Rectal smooth muscle tissue (tissue), 1 donor: ENCODE data around the gene TMPRSS6.
"Not testable (repeated sequence)": the region's sequence is repeated elsewhere in the genome, so short reads cannot be mapped to it uniquely, and the experiment has no call there.

Experiments used
- H3K27ac ChIP-seq: one replicate; pipeline ENCODE4 v1.7.0; 2013; ENCODE audit warnings: low read depth, low read length, inconsistent platforms
- H3K27me3 ChIP-seq: one replicate; pipeline ENCODE4 v1.7.0; 2013; ENCODE audit warnings: low read length; ENCODE audit not compliant: control insufficient read depth, insufficient read depth
- H3K36me3 ChIP-seq: one replicate; pipeline ENCODE4 v1.7.0; 2013; ENCODE audit warnings: low read length; ENCODE audit not compliant: control insufficient read depth, insufficient read depth
- H3K4me1 ChIP-seq: one replicate; pipeline ENCODE4 v1.7.0; 2013; ENCODE audit warnings: low read length; ENCODE audit not compliant: control insufficient read depth, insufficient read depth
- H3K4me3 ChIP-seq: one replicate; pipeline ENCODE4 v1.7.0; 2013; ENCODE audit warnings: low read length
- H3K9ac ChIP-seq: one replicate; pipeline ENCODE4 v1.7.0; 2013; ENCODE audit warnings: low read length

TMPRSS6 gene

DNA sequence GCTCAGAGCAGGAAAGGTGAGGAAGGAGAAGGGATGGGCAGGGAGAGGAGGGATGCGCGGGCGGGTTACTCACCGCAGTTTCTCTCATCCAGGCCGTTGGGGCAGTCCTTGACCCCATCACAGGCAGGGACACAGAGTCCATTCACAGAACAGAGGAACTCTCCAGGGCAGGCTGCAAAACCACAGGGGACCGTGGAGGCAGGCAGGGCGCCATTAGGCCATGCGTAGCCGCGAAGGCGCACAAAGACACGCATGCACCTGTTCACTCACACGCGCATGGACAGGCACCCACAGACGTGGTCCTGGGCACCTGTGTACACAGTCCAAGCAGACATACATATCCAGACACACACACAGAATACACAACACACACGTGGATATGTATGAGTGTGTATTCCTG, 35.0 kb downstream of the TMPRSS6 start:
- Histone ChIP-seq H3K4me1 (no peaks in the 10 kb centered on the region), H3K27me3 (peaks cover 6% of the 10 kb centered on the region), H3K9ac (no peak overlapping the region), H3K4me3 (no peak overlapping the region), H3K27ac (no peak overlapping the region), H3K36me3 (no peaks in the 10 kb centered on the region)

DNA sequence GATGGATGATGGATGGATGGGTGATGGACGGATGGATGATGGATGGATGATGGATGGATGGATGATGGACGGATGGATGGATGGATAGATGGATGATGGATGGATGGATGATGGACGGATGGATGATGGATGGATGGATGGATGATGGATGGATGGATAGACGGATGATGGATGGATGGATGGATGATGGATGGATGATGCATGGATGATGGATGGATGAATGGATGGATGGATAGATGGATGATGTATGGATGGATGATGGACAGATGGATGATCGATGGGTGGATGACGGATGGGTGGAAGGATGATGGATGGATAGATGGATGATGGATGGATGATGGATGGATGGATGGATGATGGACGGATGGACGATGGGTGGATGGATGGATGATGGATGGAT, 36.8 kb downstream of the TMPRSS6 start:
- Histone ChIP-seq H3K27me3 (peaks cover 12% of the 10 kb centered on the region), H3K36me3 (no peaks in the 10 kb centered on the region), H3K9ac (no peak overlapping the region), H3K27ac (no peak overlapping the region), H3K4me3 (no peak overlapping the region), H3K4me1 (no peaks in the 10 kb centered on the region)

DNA sequence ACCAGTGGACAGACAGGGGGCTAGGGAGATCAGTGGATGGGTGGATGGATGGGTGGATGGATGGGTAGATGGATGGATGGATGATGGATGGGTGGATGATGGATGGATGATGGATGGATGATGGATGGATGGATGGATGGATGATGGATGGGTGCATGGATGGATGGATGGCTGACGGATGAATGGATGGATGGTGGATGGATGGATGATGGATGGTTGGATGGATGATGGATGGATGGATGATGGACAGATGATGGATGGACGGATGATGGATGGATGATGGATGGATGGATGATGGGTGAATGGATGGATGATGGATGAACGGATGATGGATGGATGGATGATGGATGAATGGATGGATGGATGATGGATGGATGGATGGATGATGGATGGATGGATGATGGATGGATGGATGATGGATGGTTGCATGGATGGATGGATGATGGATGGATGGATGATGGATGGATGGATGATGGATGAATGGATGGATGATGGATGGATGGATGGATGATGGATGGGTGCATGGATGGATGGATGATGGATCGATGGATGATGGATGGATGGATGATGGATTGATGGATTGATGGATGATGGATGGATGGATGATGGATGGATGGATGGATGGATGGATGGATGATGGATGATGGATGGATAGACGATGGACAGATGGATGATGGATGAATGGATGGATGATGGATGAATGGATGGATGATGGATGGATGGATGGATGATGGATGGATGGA, 37.5 kb downstream of the TMPRSS6 start:
- peaks cover 13% of the 10 kb centered on the region for H3K27me3 ChIP-seq
- not testable (repeated sequence) for H3K4me1 ChIP-seq, H3K9ac ChIP-seq, H3K36me3 ChIP-seq, H3K4me3 ChIP-seq, H3K27ac ChIP-seq

DNA sequence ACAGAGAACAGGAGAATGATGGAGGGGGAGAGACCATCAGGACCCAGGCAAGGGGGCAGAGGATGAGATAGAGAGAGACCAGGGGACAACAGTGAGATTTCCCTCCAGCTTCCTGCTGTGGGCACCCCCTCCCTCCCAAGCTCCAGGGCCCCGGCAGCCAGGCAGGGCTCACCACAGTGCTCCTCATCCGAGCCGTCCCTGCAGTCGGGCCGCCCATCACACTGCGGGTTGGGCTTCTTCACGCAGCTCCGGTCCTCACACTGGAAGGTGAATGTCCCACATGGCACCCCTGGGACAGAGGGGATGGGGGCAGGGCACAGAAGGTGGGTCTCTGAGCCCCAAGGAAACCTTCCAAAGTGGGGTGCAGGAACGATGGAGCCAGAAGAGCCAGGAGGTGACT, 38.8 kb downstream of the TMPRSS6 start:
- Histone ChIP-seq H3K9ac (no peak overlapping the region), H3K4me1 (no peaks in the 10 kb centered on the region), H3K27ac (no peak overlapping the region), H3K36me3 (no peaks in the 10 kb centered on the region), H3K4me3 (no peak overlapping the region), H3K27me3 (peaks cover 13% of the 10 kb centered on the region)

DNA sequence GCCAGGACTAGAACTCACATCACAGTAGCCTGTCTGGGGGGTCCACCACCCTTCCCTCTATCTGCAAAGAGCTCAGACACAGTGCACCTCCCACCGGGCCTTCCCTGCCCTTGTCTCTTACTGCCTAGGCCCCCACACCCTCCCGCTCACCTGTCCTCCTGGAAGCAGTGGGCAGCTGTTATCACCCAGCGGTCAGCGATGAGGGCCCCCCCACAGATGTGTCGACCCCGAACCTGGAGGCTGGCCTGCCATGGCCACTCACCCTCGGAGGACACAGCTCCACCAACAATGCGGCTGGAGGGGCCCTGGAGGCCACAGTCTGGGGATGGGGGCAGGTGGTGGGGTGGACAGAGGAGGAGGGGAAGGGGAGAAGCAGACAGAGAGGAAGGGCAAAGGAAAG, 39.2 kb downstream of the TMPRSS6 start:
- peaks cover 13% of the 10 kb centered on the region for H3K27me3 ChIP-seq
- H3K9ac ChIP-seq = no peak overlapping the region
- H3K36me3 ChIP-seq = no peaks in the 10 kb centered on the region
- H3K4me3 ChIP-seq = no peak overlapping the region
- H3K4me1 ChIP-seq = no peaks in the 10 kb centered on the region
- H3K27ac ChIP-seq = no peak overlapping the region

DNA sequence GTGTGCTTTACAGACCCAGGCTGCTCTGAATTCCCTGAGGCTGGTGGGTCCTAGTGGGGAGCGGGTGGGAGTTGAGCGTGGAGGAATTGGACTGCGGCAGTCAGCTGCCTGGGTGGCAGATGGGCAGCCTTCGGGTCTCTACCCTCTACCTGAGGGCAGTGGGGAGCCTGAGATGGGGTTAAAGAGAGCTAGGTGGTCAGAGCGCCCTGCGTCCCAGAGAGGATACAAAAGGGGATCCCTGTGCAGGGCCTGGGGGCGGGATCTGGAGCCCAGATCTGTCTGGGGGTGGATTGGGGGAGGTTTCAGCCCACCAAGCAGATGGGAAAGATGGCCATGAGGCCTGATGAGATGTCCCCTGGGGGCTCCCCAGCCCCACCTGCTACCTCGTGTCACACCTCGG, 39.8 kb downstream of the TMPRSS6 start:
- Histone ChIP-seq H3K9ac (no peak overlapping the region), H3K27me3 (peaks cover 13% of the 10 kb centered on the region), H3K36me3 (no peaks in the 10 kb centered on the region), H3K27ac (no peak overlapping the region), H3K4me3 (no peak overlapping the region), H3K4me1 (no peaks in the 10 kb centered on the region)

DNA sequence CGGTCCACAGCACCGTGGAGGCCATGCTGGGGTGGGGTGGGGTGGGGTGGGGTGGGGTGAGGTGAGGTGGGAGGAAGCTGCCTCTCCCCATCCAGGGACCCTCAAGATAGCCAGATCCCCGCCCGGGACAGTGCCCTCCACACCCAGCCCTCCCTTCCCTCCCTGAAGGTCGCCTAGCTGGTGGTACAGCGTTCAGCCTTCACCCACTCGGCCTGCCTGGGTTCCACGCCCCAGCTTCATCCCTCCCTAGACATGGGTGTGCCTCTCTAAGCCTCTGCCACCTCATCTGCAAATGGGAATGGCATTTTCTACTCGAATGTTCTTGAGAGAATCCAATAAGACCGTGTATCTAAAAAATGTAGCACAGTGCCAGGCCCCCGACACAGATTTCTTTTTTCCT, 40.2 kb downstream of the TMPRSS6 start:
- Histone ChIP-seq H3K4me3 (no peak overlapping the region), H3K27ac (no peak overlapping the region), H3K27me3 (peaks cover 13% of the 10 kb centered on the region)

DNA sequence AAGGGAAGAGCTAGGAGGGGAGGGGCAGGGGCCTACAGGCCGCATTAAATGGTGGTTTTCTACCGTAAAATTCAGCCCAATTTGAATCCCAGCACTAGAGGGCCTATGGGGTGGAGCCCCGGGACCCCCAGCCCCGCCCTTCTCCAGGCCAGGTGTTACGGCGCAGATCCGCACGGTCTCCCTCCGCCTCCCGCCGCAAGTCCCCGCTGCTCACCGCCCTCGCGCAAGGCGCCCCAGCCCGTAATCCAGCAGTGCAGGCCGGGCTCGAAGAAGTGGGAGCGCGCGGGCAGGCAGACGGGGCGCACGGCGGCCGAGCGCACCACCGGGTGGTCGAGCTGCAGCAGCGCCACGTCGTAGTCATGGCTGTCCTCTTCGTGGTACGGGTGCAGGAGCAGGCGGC, 40.7 kb downstream of the TMPRSS6 start:
- no peak overlapping the region for H3K9ac ChIP-seq
- peaks cover 13% of the 10 kb centered on the region for H3K27me3 ChIP-seq

More for the DNA sequence above, 40.2 kb downstream of the TMPRSS6 start:
- Histone ChIP-seq H3K36me3 (no peaks in the 10 kb centered on the region), H3K4me1 (no peaks in the 10 kb centered on the region), H3K9ac (no peak overlapping the region)

DNA sequence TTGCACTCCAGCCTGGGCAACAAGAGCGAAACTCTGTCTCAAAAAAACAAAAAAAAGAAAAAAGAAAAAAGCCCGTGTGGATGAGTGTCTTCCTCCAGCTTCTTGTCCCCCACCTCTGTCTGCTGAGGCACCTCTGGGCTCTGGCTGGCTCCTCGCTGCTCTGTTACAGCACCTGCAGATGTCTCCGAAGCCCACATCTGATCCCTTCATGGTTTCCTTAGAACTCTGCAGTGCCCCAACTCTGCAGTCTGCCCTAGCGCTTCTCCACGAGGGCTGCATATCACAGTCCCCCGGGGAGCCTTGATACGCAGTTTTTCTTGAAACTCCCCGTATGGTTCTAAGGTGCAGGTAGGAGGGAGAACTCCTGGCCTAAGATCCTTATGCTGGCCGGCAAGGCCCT, 42.1 kb downstream of the TMPRSS6 start:
- no peak overlapping the region for H3K27ac ChIP-seq
- H3K4me1 ChIP-seq = no peaks in the 10 kb centered on the region
- peaks cover 13% of the 10 kb centered on the region for H3K27me3 ChIP-seq
- no peak overlapping the region for H3K4me3 ChIP-seq
- H3K9ac ChIP-seq = no peak overlapping the region
- no peaks in the 10 kb centered on the region for H3K36me3 ChIP-seq

More for the DNA sequence above, 40.7 kb downstream of the TMPRSS6 start:
- no peaks in the 10 kb centered on the region for H3K36me3 ChIP-seq
- no peak overlapping the region for H3K4me3 ChIP-seq
- no peaks in the 10 kb centered on the region for H3K4me1 ChIP-seq
- no peak overlapping the region for H3K27ac ChIP-seq

DNA sequence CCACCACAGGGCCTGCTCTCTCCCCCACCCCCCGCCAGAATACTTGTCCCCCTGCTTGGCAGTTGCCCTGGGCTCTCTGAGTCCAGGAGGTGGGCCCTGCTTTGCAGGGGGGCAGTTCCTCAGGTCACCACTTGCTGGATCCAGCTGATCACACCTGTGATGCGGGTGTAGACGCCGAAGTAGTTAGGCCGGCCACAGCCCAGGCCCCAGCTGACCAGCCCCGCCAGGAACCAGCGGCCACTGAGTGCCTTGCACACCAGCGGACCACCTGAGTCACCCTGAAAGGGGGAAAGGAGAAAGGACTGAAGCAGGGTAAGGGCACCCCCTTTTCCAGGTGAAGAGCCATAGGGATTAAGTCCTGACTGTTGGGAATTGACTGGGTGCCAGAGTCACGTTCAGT, 43.6 kb downstream of the TMPRSS6 start:
- no peak overlapping the region for H3K9ac ChIP-seq
- peaks cover 13% of the 10 kb centered on the region for H3K27me3 ChIP-seq
- H3K36me3 ChIP-seq = no peaks in the 10 kb centered on the region
- no peaks in the 10 kb centered on the region for H3K4me1 ChIP-seq
- no peak overlapping the region for H3K27ac ChIP-seq
- H3K4me3 ChIP-seq = no peak overlapping the region

DNA sequence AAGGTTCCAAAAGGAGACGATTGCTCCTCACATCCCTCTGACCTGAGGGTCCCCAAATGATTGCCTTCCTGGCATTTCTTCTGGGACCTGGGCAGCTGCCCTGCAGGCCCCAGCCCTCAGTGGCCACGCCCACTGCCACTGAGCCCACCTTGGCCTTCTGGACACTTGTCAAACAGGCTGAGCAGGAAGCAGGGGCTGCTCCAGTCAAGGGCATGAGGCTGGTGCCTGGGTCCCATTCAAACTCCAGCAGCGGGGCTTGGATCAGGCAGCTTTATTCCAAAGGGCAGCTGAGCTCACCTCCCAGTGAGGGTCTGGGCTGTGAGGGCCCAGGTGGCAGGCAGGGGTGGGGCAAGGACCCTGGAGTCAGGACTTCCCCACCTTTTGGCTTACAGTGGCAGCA, 44.3 kb downstream of the TMPRSS6 start:
- H3K4me3 ChIP-seq = no peak overlapping the region

DNA sequence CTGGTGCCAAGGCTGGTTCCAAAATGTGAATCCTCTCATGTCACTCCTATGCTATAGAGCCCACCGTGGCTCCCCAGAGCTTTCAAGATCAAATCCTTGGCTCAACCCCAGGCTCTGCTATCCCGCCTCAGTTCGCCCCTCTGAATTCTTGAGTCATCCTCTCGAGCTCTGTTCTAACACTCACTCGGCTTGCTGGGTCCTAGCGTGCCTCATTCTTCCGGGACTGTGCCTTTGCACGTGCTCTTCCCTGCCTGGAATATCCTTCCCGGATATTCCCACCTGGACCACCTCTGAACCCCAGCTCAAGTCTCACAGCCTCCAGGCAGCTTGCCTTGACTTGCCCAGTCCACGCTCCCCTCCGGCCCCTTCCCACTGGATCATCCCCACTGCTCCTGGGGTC, 45.0 kb downstream of the TMPRSS6 start:
- no peak overlapping the region for H3K9ac ChIP-seq
- no peak overlapping the region for H3K4me3 ChIP-seq
- H3K4me1 ChIP-seq = no peaks in the 10 kb centered on the region
- H3K36me3 ChIP-seq = no peaks in the 10 kb centered on the region
- H3K27ac ChIP-seq = no peak overlapping the region
- peaks cover 10% of the 10 kb centered on the region for H3K27me3 ChIP-seq

More for the DNA sequence above, 44.3 kb downstream of the TMPRSS6 start:
- Histone ChIP-seq H3K27ac (no peak overlapping the region), H3K4me1 (no peaks in the 10 kb centered on the region), H3K9ac (no peak overlapping the region), H3K36me3 (no peaks in the 10 kb centered on the region), H3K27me3 (peaks cover 10% of the 10 kb centered on the region)
